Left ventricle myocardium superior (tissue), 1 donor: Measurements from ENCODE around the gene GJD4. TPM values are rescaled to one million over a fixed set of nuclear protein-coding genes. Genes with fewer than 3 reads are reported as not detected.
A peak's percentile ranks its signal among the peaks of the same experiment; 100 is the strongest.

ENCODE experiments used
- ATAC-seq: fragments of 200-7000 bp; cut with Tn5 transposase; one replicate; pipeline ENCODE4 v1.9.1; 2020; ENCODE audit warnings: mild to moderate bottlenecking, moderate library complexity
- DNase-seq: peaks from one replicate; pipeline ENCODE4 v3.0.0-alpha.2; 2020
- intact Hi-C: fragments of 100-400 bp; cut with micrococcal nuclease; formaldehyde crosslinking; loops from one replicate; pipeline ENCODE4 v1.11.0; 2022
- long read RNA-seq: library from polyadenylated mRNA; unstranded; transcript quantifications from one replicate; pipeline ENCODE4 v2.0.0, GENCODE V29; 2021
- total RNA-seq: library from RNA; stranded (reverse); fragmentation: NEBNext Ultra II Directional; extraction: Animal tissue kit (Norgen Biotek cat#: 25700); gene quantifications from one replicate; pipeline ENCODE4 v1.2.1, GENCODE V29; 2021
- donor health status: DM: no; HTN: yes; CAD: no; lungs with severe emphysema.

Gene GJD4, protein sequence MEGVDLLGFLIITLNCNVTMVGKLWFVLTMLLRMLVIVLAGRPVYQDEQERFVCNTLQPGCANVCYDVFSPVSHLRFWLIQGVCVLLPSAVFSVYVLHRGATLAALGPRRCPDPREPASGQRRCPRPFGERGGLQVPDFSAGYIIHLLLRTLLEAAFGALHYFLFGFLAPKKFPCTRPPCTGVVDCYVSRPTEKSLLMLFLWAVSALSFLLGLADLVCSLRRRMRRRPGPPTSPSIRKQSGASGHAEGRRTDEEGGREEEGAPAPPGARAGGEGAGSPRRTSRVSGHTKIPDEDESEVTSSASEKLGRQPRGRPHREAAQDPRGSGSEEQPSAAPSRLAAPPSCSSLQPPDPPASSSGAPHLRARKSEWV
- total RNA-seq: not detected
- long read RNA-seq: 0 reads

DNA sequence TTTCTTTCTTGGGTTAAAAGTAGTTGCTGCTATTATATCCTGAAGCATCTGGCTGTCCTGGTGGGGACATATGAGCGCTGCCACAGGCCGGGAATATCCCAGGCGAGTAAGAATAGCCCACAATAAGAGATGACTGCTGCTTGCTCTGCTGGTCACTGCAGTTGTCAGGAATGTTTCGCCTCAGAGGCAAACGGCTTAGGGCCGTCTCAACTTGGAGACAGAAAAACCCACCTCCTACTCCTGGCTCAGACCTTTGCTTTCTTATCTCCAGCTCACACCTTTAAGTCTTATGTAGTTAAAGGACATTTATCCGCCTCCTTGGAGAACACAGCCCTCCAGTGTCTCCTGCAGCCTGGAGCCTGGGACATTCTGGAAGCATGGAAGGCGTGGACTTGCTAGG, at the start of gene GJD4:
GJD4 (plus strand) TSS at position 151 of the 400 bp plus-strand sequence; CDS start at position 378, 227 bp downstream.
- ATAC-seq (no peak), DNase-seq (no peak)
- intact Hi-C loops: no loop called here

DNA sequence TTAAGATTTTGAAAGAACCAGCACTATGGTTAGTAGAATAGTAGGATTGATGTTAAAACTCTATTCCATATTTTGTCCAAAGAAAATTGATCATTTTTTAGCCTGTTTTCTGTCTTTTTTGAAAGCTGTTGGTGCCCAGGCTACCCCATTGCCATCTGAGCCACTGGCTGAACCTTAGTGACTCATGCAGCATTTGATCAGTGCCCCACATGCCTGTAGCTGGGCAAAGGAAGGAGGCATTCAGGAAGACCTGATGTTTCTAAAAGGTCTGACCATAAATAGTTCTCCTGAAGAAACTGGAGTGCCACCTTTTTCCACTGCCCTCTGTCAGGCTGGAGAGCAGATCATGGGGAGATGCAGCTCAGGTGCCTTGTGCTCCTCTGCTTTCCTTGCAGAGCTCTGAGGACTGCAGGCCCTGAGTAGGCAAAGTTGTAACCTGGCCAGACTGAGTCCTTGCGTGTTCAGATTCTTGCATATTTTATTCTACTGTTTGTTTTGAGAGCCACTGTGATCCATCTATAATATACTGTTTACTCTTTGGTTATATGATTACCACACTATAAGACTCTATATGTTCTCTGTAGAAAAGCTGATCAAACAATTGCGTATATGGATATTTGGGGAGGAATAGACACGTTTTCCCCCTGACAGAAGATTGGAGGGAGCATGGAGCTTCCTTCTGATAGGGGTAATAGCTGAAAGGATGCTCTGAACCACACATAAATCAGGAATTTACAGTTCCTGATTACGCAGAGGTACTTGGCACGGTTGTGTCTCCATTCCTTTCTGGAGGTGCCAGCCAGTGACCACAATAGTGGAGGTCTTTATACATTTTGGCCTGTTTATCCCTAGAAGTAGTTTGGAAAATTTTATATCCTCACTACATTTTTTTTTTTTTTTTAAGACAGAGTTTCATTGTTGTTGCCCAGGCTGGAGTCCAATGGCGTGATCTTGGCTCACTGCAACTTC, 48.9 kb upstream of the GJD4 start:
- intact Hi-C loops: no loop called here
- DNase-seq (no peak), ATAC-seq (no peak)

DNA sequence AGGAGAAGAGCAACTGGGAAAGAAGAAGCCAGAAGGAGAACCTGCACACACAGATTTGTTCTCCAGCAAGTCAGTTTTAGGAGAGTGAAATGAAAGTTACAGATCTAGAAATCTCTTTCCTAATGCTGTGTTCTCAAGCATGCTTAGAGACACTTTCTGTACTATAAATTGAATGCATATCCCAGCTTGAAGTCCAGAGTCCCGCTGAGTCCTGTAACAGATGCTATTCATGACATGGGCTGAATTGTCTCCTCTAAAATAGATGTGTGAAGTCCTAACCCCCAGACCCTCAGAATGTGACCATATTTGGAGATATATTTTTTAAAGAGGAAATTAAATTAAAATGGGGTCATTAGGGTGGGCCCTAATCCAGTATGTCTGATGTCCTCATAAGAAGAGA, 46.9 kb upstream of the GJD4 start:
- ATAC-seq: no peak
- intact Hi-C loops: no loop called here
- no peak for DNase-seq

DNA sequence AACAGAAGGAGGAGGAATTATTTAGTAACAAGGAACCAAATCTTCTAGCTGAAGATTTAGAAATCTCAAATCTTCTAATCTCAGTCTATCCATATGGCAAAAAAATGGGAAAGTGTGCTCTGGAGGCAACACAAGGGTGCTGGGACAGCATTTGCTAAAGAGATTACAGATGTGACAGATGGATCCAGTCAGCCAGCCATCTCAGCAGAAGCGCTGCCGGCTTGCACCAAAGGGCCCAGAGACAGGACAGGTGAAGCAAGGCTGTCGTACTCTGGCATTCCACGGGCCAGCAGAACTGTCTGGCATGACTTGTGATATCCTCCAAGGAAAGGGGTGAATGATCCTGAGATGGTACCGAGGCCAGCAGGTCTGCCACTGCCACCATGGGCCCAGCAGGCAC, 45.7 kb upstream of the GJD4 start:
- intact Hi-C loops: no loop called here
- no peak for ATAC-seq
- no peak for DNase-seq

DNA sequence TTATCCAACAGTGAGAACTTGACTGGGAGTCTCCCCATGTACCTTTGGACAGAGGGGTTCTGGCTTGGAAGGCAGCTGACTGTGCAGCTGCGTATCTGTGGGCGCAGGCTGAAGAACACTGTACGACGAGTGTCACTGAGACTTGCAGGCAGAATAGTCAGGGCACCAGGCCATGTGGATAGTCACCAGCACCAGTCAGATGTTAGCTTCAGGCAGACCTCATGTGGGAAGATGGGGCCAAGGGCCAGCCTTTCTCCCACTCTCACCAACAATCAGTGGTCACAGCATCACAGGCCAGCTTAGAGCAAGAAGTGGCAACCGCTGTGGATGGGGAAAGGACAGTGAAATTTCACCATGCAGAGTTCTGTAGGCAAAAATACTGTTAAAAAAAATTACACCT, 43.4 kb upstream of the GJD4 start:
- ATAC-seq (peak; percentile 76), DNase-seq (peak; percentile 71)
- intact Hi-C loops: loop anchor here (5.0 kb wide), 1 partner anchor 224 kb away; the partner anchor contains the start of gene CCNY

DNA sequence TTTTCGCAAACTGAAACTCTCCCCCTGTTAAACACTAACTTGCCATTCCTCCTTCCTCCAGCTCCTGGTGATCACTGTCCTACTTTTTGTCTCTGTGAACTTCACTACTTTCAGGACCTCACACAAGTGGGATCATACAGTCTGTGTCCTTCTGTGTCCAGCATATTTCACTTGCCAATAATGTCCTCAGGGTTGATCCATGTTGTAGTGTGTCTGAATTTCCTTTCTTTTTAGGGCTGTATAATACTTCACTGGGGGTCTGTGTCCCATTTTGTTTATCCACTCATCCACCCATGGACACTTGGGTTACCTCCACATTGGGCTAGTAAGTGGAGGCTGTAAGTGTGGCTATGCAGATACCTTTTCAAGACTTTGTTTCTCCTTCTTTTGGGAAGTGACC, 42.7 kb upstream of the GJD4 start:
- no peak for DNase-seq
- ATAC-seq: no peak
- intact Hi-C loops: loop anchor here (5.0 kb wide), 1 partner anchor 225 kb away; the partner anchor contains the start of gene CCNY

DNA sequence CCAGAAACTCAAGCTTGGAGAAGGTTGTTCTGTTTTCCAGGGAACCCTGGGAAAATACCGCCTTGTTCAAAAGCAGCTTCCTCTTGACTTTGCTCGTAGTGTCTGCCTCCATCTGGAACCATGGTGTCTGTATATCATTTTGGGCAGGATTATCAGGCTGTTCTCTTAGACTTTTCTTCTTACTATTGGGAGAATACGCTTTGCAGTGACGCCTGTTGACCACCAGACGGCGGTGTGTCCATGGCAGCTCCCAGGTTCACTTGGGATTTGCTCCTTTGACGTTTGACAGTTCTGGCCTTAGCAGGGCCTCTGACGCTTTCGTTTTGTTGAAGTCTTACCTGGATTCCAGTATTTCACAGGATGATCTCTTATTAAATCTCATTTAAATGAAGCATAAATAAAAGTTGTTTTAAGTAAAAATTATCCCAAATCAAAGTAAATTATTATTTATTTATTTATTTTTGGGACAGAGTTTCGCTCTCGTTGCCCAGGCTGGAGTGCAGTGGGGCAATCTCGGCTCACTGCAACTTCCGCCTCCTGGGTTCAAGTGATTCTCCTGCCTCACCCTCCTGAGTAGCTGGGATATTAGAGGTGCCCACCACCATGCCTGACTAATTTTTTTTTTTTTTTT, 41.8 kb upstream of the GJD4 start:
- ATAC-seq (peak; percentile 29), DNase-seq (peak; percentile 58)
- intact Hi-C loops: loop anchor here (5.0 kb wide), 1 partner anchor 226 kb away; the partner anchor contains the start of gene CCNY

DNA sequence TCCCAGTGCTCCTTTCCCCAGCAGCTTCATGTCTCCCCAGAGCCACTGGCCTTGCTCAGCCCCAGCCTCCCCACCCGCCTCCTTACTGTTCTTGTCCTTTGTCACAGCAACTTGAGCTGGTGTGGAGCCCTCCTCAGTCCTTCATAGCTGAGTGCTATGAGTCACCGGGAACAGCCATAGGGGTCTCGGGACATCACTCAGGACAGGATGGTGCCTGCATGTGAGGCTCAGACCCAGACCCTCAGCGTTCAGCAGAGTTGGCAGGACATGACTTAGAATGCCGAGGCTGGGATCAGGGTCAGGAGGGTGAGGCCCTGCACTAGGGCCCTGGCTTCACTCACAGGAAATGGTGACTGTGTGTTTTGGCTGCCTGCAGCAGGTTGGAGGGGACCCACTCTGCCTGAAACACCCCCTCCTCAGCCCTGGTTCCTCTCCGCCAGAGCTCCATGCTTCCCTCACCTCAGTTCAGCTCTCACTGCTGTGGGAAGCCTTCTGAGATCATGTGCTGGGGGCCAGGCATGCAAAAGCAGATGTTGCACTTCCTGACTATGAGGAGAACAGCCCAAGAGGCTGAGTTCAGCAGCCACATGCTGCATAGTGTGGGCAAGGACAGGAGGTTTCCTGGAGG, 40.7 kb upstream of the GJD4 start:
- intact Hi-C loops: loop anchor here (5.0 kb wide), 1 partner anchor 227 kb away; the partner anchor contains the start of gene CCNY
- no peak for DNase-seq
- ATAC-seq: peak; percentile 48

DNA sequence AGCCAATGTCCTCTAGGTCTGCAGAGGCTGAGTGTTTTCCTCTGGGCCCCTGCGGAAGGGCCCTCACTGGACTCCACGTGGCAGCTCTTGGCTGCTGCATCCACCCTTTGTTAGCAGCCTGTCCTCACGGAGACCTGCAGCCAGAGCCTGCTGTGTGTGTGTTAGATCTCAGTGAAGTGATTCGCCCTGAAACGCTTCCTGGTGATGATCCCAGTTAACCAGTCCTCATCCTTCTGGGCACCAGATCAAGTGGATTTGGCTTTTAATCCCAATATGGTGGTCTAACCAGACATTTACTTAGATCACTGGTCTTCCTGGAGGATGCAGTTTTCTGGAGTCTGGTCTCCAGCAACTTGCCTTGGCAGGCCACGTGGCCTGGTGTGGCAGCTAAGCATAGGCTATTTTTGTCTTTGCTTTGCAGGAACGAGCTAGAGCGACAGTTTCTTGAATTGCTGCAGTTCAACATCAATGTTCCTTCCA, 39.5 kb upstream of the GJD4 start:
- peak; percentile 67 for ATAC-seq
- peak; percentile 51 for DNase-seq
- intact Hi-C loops: no loop called here

DNA sequence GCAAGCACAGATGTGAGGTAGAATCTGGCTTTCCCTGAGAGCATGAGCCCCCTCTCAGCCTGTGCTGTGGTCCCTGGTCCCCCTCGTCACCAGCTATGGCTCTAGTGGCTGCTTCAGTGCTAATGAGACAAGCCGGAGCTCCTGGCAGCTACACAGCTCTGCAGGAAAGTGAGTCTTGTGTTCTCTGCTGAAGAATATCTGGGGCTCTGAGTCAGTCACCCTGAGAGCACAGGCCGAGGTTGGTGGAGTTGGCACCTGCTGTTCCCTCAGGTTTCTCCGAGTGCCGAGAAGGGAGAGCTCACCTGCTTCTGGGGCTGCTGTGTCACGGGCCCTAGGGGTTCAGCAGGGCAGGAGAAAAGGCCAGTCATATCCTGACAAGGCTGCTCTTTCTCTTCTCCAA, 37.2 kb upstream of the GJD4 start:
- no peak for ATAC-seq
- intact Hi-C loops: no loop called here
- DNase-seq: no peak

DNA sequence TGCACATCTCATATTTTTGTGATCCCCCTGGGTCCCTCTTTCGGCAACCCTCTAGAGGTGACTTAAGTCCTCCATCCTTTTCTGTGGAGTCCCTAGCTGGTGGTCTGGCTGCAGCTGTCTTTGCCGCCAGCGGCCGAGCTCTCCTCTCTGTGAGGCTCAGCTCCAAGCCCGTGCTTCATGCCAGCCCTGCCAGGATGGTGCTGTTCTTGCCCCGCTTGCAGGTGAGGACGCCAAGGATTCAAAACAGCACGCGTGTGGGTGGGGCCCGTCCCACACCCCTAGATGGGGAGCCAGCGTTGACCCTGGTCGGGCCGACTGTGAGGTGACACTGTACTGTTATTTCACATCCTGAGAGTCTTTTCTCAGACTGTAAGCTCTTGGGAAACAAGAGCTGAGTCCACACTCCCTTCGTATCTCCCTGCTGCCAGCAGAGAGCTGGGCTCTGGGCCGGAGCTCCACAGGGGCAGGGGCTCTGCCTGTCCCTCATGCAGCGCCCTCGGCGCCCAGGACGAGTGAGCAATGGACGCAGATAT, 36.6 kb upstream of the GJD4 start:
- DNase-seq (no peak), ATAC-seq (no peak)
- intact Hi-C loops: no loop called here

DNA sequence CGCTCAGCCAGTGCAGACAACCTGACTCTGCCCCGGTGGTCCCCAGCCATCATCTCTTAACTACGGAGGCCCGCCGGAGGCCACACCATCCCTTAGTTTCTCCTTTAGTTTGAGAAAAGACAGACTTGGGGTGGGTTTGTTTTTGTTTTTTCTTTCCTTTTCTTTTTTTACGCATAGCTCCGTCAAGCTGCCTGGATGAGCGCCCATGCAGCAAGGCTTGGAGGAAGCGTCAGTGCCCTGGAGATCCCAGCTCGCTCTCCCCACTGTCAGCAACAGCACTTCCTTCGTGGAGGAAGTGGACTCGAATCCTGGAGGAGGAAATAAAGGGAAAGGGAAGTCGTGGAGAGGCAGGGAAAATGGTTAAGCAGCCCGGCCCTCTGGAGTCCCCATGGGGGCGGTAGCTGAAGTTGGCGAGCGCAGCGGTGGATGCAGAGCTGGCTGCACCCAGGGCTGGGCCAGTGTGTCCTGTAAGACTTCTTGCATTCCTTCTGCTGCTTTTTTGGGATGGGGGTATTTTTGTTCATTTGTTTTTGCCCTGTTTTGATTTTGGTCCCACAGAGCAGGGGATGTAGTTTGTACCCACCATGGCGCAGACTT, 35.9 kb upstream of the GJD4 start:
- ATAC-seq (no peak), DNase-seq (no peak)
- intact Hi-C loops: no loop called here

DNA sequence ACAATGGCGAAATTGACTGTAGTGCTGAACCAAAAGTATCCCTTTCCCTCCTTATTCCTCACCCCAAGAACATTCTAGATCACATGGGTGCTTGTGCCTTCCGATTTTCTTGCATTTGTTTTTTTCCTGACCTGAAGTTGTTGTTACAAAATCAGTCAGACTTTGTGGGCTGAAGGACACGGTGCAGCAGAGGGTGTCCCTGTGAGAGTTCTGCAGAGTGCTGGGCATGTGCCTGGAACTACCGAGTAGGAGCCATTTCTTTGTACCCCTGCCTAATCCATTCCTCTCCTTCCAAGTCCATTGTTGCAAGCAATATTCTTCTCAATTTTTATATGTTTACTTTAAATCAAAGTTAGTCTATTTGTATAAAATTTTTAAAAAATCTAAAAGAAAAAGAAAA, 35.3 kb upstream of the GJD4 start:
- intact Hi-C loops: no loop called here
- no peak for ATAC-seq
- DNase-seq: no peak

DNA sequence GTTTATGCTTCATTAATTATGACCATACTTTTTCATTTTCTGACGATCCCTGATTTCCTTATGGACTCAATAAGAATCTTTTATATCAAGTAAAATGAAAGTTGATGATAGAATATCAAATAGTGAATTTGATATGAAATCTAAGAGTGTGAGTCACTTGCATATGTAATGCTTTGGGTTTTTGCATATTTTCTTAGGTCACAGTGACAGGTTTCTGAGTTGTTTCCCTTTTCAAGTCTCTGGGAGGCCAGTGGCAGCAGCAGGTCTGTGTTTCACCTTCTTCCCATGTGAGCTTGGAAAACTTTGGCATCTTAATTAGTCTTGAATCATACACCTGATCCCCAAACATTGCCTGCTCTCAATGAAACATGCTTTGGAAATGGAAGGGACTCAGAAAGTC, 34.7 kb upstream of the GJD4 start:
- intact Hi-C loops: no loop called here
- no peak for ATAC-seq
- DNase-seq: no peak

DNA sequence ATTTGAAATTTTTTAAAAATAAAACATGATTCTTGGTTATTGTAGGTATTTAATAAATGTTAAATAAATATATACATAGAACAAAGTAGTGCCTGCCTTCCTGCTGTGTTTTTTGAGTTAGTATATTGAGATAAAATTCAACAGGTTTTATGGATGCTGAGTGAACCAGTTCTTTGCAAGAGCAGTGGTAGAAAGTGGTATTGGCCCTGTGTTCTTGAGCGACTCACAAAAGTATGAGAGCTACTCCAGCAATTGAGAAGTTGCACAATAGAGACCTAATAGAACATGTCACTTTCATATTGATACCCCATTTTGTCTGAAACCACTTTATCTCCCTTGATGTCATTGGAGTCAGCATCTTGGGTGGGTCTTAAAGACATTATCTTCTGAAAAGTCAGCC, 32.6 kb upstream of the GJD4 start:
- ATAC-seq (no peak), DNase-seq (no peak)
- intact Hi-C loops: no loop called here

DNA sequence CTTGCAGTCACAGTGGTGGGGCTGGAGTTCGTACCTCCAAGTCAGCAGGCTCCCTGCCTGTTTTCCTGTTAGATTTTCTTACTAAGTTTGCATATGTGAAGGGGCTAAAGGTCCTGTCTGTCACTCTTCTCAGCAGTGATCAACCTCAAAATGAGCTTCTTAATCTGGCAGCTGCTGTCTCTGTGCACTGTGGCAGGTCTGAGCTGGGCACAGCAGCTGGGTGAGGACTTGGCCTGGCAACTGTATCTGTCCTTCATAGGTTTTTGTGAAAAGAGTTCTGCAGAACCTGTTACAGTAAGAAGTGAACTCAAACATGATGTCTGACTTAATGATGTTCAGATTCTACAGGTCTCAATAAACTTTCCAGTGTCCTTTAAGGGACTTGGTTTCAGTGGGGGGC, 31.3 kb upstream of the GJD4 start:
- no peak for ATAC-seq
- DNase-seq: no peak
- intact Hi-C loops: no loop called here

DNA sequence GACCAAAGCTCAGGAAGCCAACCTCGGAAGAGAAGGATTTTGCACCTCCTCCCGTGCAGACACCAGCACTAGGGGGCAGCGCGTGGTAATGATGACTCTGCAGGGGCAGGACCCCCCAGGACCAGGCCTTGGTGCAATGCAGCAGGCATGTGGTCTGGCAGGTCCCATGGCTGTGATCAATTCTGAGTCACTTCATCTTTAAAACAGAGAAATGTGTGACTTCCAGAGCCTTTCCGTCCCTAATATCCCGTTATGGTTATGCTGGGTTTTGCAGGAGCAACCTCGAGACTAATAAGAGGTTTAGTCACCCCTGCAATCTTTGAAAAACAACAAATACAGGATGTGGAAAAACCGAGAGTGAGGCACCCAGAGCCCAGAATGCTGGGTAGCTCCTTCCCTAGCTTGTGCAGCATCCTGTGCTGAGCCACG, 30.2 kb upstream of the GJD4 start:
- intact Hi-C loops: no loop called here
- DNase-seq (no peak), ATAC-seq (no peak)

DNA sequence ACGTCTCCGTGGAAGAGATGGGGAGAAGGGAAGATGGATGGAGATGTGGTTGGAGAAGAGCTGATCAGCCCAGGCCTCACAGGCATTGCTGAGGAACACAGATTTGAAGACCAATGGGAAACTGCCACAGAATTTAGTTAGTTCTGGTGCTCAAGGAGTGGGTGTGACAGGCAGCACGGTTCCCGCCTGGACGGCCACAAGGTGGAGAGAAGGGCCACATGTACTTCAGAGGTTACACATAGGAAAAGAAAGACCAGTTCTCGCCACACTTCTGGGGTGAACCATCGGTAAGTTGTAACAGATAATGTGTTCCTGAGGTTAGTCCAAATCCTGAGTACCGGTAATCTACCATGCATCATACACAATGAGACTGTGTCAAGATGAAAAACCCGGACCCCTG, 29.5 kb upstream of the GJD4 start:
- intact Hi-C loops: no loop called here
- ATAC-seq: no peak
- DNase-seq: no peak
